Calu3 (cell line): ENCODE results near the gene MRPS16. TPM values are rescaled to one million over a fixed set of nuclear protein-coding genes. Genes with fewer than 3 reads are reported as not detected.

Source experiments
- BruUV-seq: library from RNA; stranded (reverse); fragments of 400-500 nt; replicated peaks from 2 replicates; lab custom pipeline; 2021; lab: Mats Ljungman, UMichigan
- CTCF ChIA-PET: fragments of 300-600 bp; sonication (Branson Sonifier 250); formaldehyde crosslinking; loops from one replicate; lab custom pipeline; 2022; ENCODE audit warnings: antibody characterized with exemption; lab: Charles Lee
- DNase-seq: peaks from one replicate; pipeline ENCODE4 v3.0.0; 2022
- H3K27ac Mint-ChIP-seq: one replicate; pipeline ENCODE4 v1.8.0; 2022; ENCODE audit warnings: mixed read lengths; ENCODE audit not compliant: unreplicated experiment
- H3K27me3 Mint-ChIP-seq: one replicate; pipeline ENCODE4 v1.8.0; 2022; ENCODE audit warnings: mixed read lengths; ENCODE audit not compliant: unreplicated experiment
- H3K36me3 Mint-ChIP-seq: one replicate; pipeline ENCODE4 v1.8.0; 2022; ENCODE audit warnings: mild to moderate bottlenecking, moderate library complexity, mixed read lengths; ENCODE audit not compliant: insufficient read depth, unreplicated experiment
- H3K4me1 Mint-ChIP-seq: one replicate; pipeline ENCODE4 v1.8.0; 2022; ENCODE audit warnings: mild to moderate bottlenecking, low read depth, mixed read lengths; ENCODE audit not compliant: unreplicated experiment
- H3K4me3 Mint-ChIP-seq: one replicate; pipeline ENCODE4 v1.8.0; 2022; ENCODE audit warnings: mild to moderate bottlenecking, low read depth, moderate library complexity, mixed read lengths; ENCODE audit not compliant: unreplicated experiment
- H3K9me3 Mint-ChIP-seq: one replicate; pipeline ENCODE4 v1.8.0; 2022; ENCODE audit warnings: low read depth, mixed read lengths; ENCODE audit not compliant: unreplicated experiment
- intact Hi-C: fragments of 100-400 bp; cut with micrococcal nuclease; formaldehyde crosslinking; loops from one replicate; pipeline ENCODE4 v1.10.0; 2022; ENCODE audit not compliant: unreplicated experiment
- total RNA-seq: library from RNA; stranded (reverse); gene quantifications from 2 replicates; pipeline ENCODE4 v1.2.3, GENCODE V29; 2022
- TF ChIP-seq, protein P1 (sequence below): fragments of 200-600 bp; IDR thresholded peaks from one replicate; pipeline ENCODE4 v1.8.0; 2022; ENCODE audit warnings: antibody characterized with exemption; ENCODE audit not compliant: unreplicated experiment

Gene MRPS16
- total RNA-seq, 1 experiment from 2014 or later: 126 TPM

DNA sequence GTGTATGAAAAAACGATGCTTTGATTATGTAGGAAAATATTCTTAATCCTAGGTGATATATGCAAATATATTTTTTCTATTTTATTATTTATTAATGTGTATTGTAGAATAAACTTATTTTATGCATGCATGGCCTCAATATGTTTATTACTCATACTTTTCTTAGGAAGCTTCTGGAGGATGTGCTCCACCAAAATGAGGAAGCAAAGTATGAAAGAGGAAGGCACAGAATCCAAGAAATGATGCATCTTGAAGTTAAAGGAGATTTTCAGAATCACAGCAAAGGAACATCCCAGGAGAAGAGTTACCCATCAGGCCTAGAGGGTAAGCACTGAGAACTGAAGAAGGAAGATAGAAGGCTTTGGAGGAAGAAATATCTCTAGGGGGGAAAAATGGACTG is 35.0 kb upstream of the MRPS16 start:
- no peaks in the 10 kb centered on the region for H3K4me1 Mint-ChIP-seq
- TF ChIP-seq, protein P1, sequence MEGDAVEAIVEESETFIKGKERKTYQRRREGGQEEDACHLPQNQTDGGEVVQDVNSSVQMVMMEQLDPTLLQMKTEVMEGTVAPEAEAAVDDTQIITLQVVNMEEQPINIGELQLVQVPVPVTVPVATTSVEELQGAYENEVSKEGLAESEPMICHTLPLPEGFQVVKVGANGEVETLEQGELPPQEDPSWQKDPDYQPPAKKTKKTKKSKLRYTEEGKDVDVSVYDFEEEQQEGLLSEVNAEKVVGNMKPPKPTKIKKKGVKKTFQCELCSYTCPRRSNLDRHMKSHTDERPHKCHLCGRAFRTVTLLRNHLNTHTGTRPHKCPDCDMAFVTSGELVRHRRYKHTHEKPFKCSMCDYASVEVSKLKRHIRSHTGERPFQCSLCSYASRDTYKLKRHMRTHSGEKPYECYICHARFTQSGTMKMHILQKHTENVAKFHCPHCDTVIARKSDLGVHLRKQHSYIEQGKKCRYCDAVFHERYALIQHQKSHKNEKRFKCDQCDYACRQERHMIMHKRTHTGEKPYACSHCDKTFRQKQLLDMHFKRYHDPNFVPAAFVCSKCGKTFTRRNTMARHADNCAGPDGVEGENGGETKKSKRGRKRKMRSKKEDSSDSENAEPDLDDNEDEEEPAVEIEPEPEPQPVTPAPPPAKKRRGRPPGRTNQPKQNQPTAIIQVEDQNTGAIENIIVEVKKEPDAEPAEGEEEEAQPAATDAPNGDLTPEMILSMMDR: no peak
- no peaks in the 10 kb centered on the region for H3K36me3 Mint-ChIP-seq
- no peak overlapping the region for H3K27ac Mint-ChIP-seq
- no peak for DNase-seq
- H3K4me3 Mint-ChIP-seq: no peak overlapping the region
- H3K27me3 Mint-ChIP-seq: no peaks in the 10 kb centered on the region
- no TSS peak for BruUV-seq
- intact Hi-C loops: loop anchor here (2.0 kb wide), 1 partner anchor 21 kb away; no protein-coding TSS in a partner anchor
- CTCF ChIA-PET: no interaction called here
- peaks cover 4% of the 10 kb centered on the region for H3K9me3 Mint-ChIP-seq

DNA sequence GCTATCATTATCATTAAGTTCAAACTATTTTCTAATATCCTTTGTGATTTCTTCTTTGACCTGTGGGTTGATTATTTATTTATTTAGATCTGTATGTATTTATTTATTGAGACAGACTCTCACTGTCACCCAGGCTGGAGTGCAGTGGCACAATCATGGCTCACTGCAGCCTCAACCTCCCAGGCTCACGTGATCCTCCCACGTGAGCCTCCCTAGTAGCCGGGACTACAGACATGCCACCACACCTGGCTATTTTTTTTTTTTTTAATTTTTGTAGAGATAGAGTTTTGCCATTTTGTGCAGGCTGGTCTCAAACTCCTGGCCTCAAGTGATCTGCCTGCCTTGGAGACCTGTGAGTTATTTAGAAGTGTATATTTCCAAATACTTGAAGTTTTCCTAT is 28.7 kb upstream of the MRPS16 start:
- intact Hi-C loops: no loop called here
- no peak for DNase-seq
- Mint-ChIP-seq H3K4me1 (no peaks in the 10 kb centered on the region), H3K9me3 (no peaks in the 10 kb centered on the region), H3K4me3 (no peak overlapping the region), H3K36me3 (no peaks in the 10 kb centered on the region), H3K27me3 (no peaks in the 10 kb centered on the region), H3K27ac (no peak overlapping the region)
- no TSS peak for BruUV-seq
- TF ChIP-seq, protein P1: no peak
- CTCF ChIA-PET: no interaction called here

DNA sequence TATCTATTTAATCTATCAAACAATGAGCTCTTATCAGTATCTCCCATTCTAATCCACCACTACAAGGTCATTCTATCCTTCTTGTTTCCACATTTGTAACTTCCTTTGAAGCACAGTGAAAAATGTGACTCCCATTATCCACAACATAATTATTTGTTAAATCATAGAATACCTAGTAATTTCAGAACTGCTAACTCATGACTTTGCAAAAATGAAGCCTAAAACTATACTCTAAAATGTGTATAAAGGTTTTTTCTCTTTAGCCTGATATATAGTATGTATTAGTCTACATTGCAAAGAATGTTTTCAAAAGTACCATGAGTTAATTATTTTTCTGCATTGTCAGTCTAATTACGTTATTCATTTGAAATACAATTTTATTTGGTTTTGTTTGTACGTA is 12.0 kb upstream of the MRPS16 start:
- Mint-ChIP-seq H3K4me1 (peaks cover 24% of the 10 kb centered on the region), H3K27ac (no peak overlapping the region), H3K9me3 (peaks cover 3% of the 10 kb centered on the region), H3K27me3 (peaks cover 3% of the 10 kb centered on the region), H3K4me3 (no peak overlapping the region), H3K36me3 (peaks cover 7% of the 10 kb centered on the region)
- CTCF ChIA-PET: interaction anchor here (0.5 to 1.4 kb wide), 6 partner anchors 11 to 381 kb away, joined by 3 to 7 read pairs (median 4); partner anchors contain the start of genes CFAP70 and DNAJC9
- intact Hi-C loops: loop anchor here (2.0 kb wide), 1 partner anchor 380 kb away; no protein-coding TSS in a partner anchor
- no TSS peak for BruUV-seq
- TF ChIP-seq, protein P1: no peak
- no peak for DNase-seq

DNA sequence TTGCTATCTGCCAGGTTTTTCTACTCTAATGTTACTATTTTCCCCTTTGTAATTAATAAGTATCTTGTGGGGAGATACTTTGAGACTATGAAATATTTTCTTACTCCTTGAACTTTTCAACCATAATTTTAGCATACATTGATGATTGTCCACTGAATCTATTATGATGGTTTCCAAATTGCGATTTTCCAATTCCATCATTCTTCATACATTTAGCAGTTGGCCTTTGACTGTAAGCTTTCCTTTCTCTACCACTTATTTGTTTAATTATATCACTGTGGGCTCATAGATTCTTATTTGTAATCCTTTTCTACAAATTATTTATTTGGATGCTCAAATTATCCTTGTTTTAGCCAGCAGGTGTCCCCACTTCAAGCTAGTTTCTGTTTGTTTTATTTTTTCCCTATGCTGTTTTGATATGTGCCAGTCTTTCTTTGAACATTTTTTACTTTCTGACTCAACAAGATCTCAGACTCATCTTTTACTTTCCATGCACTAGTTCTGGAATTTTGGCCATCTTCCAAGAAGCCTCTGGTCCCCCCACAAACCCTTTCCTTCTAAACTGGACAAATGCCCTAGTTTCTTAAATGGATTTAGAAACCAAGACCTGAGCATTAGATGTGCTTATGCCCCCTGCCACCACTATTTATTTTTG is 11.4 kb upstream of the MRPS16 start:
- no peaks in the 10 kb centered on the region for H3K27me3 Mint-ChIP-seq
- H3K36me3 Mint-ChIP-seq: peaks cover 7% of the 10 kb centered on the region
- TF ChIP-seq, protein P1: peak; percentile 56
- DNase-seq: no peak
- BruUV-seq: no TSS peak
- no peak overlapping the region for H3K4me3 Mint-ChIP-seq
- H3K27ac Mint-ChIP-seq: peak overlapping the region; percentile 29
- H3K9me3 Mint-ChIP-seq: peaks cover 3% of the 10 kb centered on the region
- CTCF ChIA-PET: interaction anchor here (0.5 to 1.4 kb wide), 7 partner anchors 11 to 382 kb away, joined by 3 to 7 read pairs (median 4); partner anchors contain the start of genes CFAP70 and DNAJC9
- intact Hi-C loops: loop anchor here (2.0 kb wide), 1 partner anchor 381 kb away; no protein-coding TSS in a partner anchor
- peaks cover 24% of the 10 kb centered on the region for H3K4me1 Mint-ChIP-seq
